Gastroesophageal sphincter (tissue), 4 donors: ENCODE measurements around the gene PLPP7. TPM values are rescaled to one million over a fixed set of nuclear protein-coding genes. Genes with fewer than 3 reads are reported as not detected.

Experiments used
- ATAC-seq: fragments of 150-250 bp; one replicate; pipeline ENCODE4 v1.9.1; 2016; ENCODE audit warnings: mild to moderate bottlenecking, moderate library complexity
- H3K27ac ChIP-seq, 4 donors: fragments of 200-600 bp; sonication (generic) in 3 of 4; 1 replicate in 3 of 4; 2 replicates in 1 of 4; pipeline ENCODE4 v1.5.1; 2016 to 2019
- H3K27me3 ChIP-seq: fragments of 200-600 bp; sonication (generic); one replicate; pipeline ENCODE4 v1.5.1; 2019
- H3K36me3 ChIP-seq, 2 donors: fragments of 200-600 bp; sonication (generic); one replicate each; pipeline ENCODE4 v1.5.1; 2019; ENCODE audit warnings: control low read depth in 1 of 2
- H3K4me1 ChIP-seq, 3 donors: fragments of 200-600 bp; sonication (generic); 1 replicate in 2 of 3; 2 replicates in 1 of 3; pipeline ENCODE4 v1.5.1; 2016 to 2019; ENCODE audit warnings: control low read depth in 2 of 3
- H3K4me3 ChIP-seq, 2 donors: fragments of 200-600 bp; sonication (generic); one replicate each; pipeline ENCODE4 v1.5.1; 2019; ENCODE audit warnings: mild to moderate bottlenecking in 1 of 2, moderate library complexity in 1 of 2
- H3K9me3 ChIP-seq, 3 donors: fragments of 200-600 bp; sonication (generic); one replicate each; pipeline ENCODE4 v1.5.1; 2017 to 2019; ENCODE audit warnings: control low read depth in 2 of 3
- CTCF ChIP-seq, 4 experiments: fragments of 200-600 bp in 2 of 4; fragments of 450-650 bp in 2 of 4; sonication (generic) in 1 of 4; IDR thresholded peaks; one replicate each; pipeline ENCODE4 v1.5.1; 2017 to 2019; ENCODE audit warnings: antibody characterized with exemption in 4 of 4, mild to moderate bottlenecking in 2 of 4, moderate library complexity in 2 of 4
- EP300 ChIP-seq: sonication (generic); formaldehyde crosslinking; IDR thresholded peaks from one replicate; pipeline ENCODE4 v1.6.1; 2017; ENCODE audit warnings: antibody characterized with exemption, mild to moderate bottlenecking
- POLR2A ChIP-seq, 2 donors: fragments of 450-650 bp; IDR thresholded peaks; one replicate each; pipeline ENCODE4 v1.6.1; 2017; ENCODE audit warnings: antibody characterized with exemption in 2 of 2, mild to moderate bottlenecking in 2 of 2, moderate library complexity in 1 of 2
- POLR2AphosphoS5 ChIP-seq: sonication (generic); formaldehyde crosslinking; IDR thresholded peaks from one replicate; pipeline ENCODE4 v1.6.1; 2017; ENCODE audit warnings: antibody characterized with exemption
- WGBS, 2 donors: methylation state at CpG; one replicate each; pipeline ENCODE4 v1.1.5; 2018; ENCODE audit warnings: low coverage in 1 of 2; 5-methylcytosine and 5-hydroxymethylcytosine counted together
- total RNA-seq, 4 donors: library from RNA; depleted of rRNA; stranded (reverse); fragments of >200 nt; gene quantifications; one replicate each; pipeline ENCODE4 v1.1.0, GENCODE V29; 2016

PLPP7 gene
- total RNA-seq, 4 donors from 2014 or later: 9.7 to 21.1 (median 12.0) TPM

- no peaks in the 10 kb centered on the region for H3K9me3 ChIP-seq
- no peak overlapping the region for H3K27ac ChIP-seq
- no peak for ATAC-seq
- peaks cover 0 to 19% (median 6%) of the 10 kb centered on the region in 3 donors for H3K4me1 ChIP-seq
- WGBS, 2 donors: no CpG with 5 or more reads among the region's 25 CpGs
- H3K4me3 ChIP-seq: no peak overlapping the region
- H3K36me3 ChIP-seq: peaks cover 0 to 26% of the 10 kb centered on the region in 2 donors
- TF ChIP-seq CTCF (IDR thresholded peaks at IDR 0.05): no peak
- no peaks in the 10 kb centered on the region for H3K27me3 ChIP-seq
Observed at GRCh38 chr9:131258698-131259431, 30.7 kb upstream of the PLPP7 start.

- H3K36me3 ChIP-seq: peaks cover 0 to 26% of the 10 kb centered on the region in 2 donors
- peaks cover 0 to 19% (median 6%) of the 10 kb centered on the region in 3 donors for H3K4me1 ChIP-seq
- no peak for TF ChIP-seq POLR2A (IDR thresholded peaks at IDR 0.05)
- no peak for TF ChIP-seq CTCF (IDR thresholded peaks at IDR 0.05)
- TF ChIP-seq EP300: no peak
- TF ChIP-seq POLR2AphosphoS5: no peak
- no peaks in the 10 kb centered on the region for H3K9me3 ChIP-seq
- H3K4me3 ChIP-seq: no peak overlapping the region
- no peaks in the 10 kb centered on the region for H3K27me3 ChIP-seq
- no CpG with 5 or more reads among the region's 12 CpGs for WGBS, 2 donors
- H3K27ac ChIP-seq: no peak overlapping the region
- no peak for ATAC-seq
Observed at GRCh38 chr9:131259432-131259898, 30.1 kb upstream of the PLPP7 start.

GRCh38 chr9:131259916-131260597 is 29.5 kb upstream of the PLPP7 start:
- Histone ChIP-seq H3K36me3 (peaks cover 0 to 26% of the 10 kb centered on the region in 2 donors), H3K4me1 (peaks cover 0 to 15% (median 6%) of the 10 kb centered on the region in 3 donors), H3K27ac (no peak overlapping the region), H3K4me3 (no peak overlapping the region), H3K9me3 (no peaks in the 10 kb centered on the region), H3K27me3 (no peaks in the 10 kb centered on the region)
- no peak for TF ChIP-seq POLR2AphosphoS5
- TF ChIP-seq POLR2A (IDR thresholded peaks at IDR 0.05): no peak
- TF ChIP-seq CTCF (IDR thresholded peaks at IDR 0.05): no peak
- TF ChIP-seq EP300: no peak
- ATAC-seq: no peak
- WGBS, 2 donors: 75% methylated on average over 11 of the region's 20 CpGs; no CpG with 5 or more reads in 1 of the 2 donors

GRCh38 chr9:131260751-131261452 is 28.6 kb upstream of the PLPP7 start:
- Histone ChIP-seq H3K4me1 (peaks cover 0 to 8% (median 6%) of the 10 kb centered on the region in 3 donors), H3K27me3 (no peaks in the 10 kb centered on the region)
- WGBS, 2 donors: no CpG with 5 or more reads among the region's 33 CpGs

More at GRCh38 chr9:131260751-131261452, 28.6 kb upstream of the PLPP7 start:
- no peak for TF ChIP-seq EP300
- TF ChIP-seq CTCF (IDR thresholded peaks at IDR 0.05): no peak
- no peak for TF ChIP-seq POLR2A (IDR thresholded peaks at IDR 0.05)
- TF ChIP-seq POLR2AphosphoS5: no peak
- Histone ChIP-seq H3K9me3 (no peaks in the 10 kb centered on the region), H3K36me3 (peaks cover 0 to 26% of the 10 kb centered on the region in 2 donors), H3K27ac (no peak overlapping the region), H3K4me3 (no peak overlapping the region)
- ATAC-seq: no peak
